A549 (cell line): ENCODE results near the gene PCDHGB2.

ENCODE experiments used
- CTCF ChIP-seq: fragments of >200 bp; sonication (Bioruptor Twin); formaldehyde crosslinking; IDR thresholded peaks from 3 replicates; pipeline ENCODE4 v1.5.1; 2016
- GATA3 ChIP-seq: IDR thresholded peaks from 2 replicates; pipeline ENCODE4 v1.6.1; 2012; ENCODE audit warnings: borderline replicate concordance

- TF ChIP-seq CTCF (peak; percentile 9; the same call in 1 of the 3 replicates), GATA3 (no peak)
Observed at GRCh38 chr5:141326088-141326854, 33.5 kb upstream of the PCDHGB2 start.
